GM19328 (cell line): ENCODE measurements around the gene LDAH.

Source experiments
- ATAC-seq: cut with Tn5 transposase; IDR thresholded peaks from one replicate; pipeline ENCODE4 v1.9.1; 2021; ENCODE audit warnings: mild to moderate bottlenecking, moderate library complexity; ENCODE audit not compliant: unreplicated experiment

LDAH gene

GRCh38 chr2:20656561-20656960 is 166.3 kb downstream of the LDAH start:
- no peak for ATAC-seq

- no peak for ATAC-seq
These were observed 168.4 kb downstream of the LDAH start for GRCh38 chr2:20654535-20654813.

GRCh38 chr2:20653695-20654534 is 169.0 kb downstream of the LDAH start:
- ATAC-seq: no peak

- no peak for ATAC-seq
These were observed 170.0 kb downstream of the LDAH start for GRCh38 chr2:20652673-20653575.

GRCh38 chr2:20652141-20652540 is 170.8 kb downstream of the LDAH start:
- ATAC-seq: no peak

- no peak for ATAC-seq
These were observed 171.2 kb downstream of the LDAH start for GRCh38 chr2:20651731-20652099.

- peak; percentile 96 for ATAC-seq
These were observed 171.8 kb downstream of the LDAH start, which contains the start of gene HS1BP3 for GRCh38 chr2:20650877-20651730. Gene HS1BP3, minus strand, starts transcription at chr2:20651098. Its CDS starts 35 bp downstream, at chr2:20651063.

- peak; percentile 2 for ATAC-seq
These were observed 172.5 kb downstream of the LDAH start for GRCh38 chr2:20650393-20650876.

GRCh38 chr2:20649976-20650375 is 172.9 kb downstream of the LDAH start:
- no peak for ATAC-seq

- no peak for ATAC-seq
These were observed 173.3 kb downstream of the LDAH start for GRCh38 chr2:20649576-20649975.

GRCh38 chr2:20648831-20649230 is 174.1 kb downstream of the LDAH start:
- ATAC-seq: no peak

GRCh38 chr2:20648206-20648605 is 174.7 kb downstream of the LDAH start:
- no peak for ATAC-seq

GRCh38 chr2:20647738-20648137 is 175.2 kb downstream of the LDAH start:
- ATAC-seq: no peak

GRCh38 chr2:20647211-20647610 is 175.7 kb downstream of the LDAH start:
- no peak for ATAC-seq

GRCh38 chr2:20646446-20646845 is 176.5 kb downstream of the LDAH start:
- no peak for ATAC-seq

GRCh38 chr2:20645761-20646160 is 177.1 kb downstream of the LDAH start:
- no peak for ATAC-seq

- no peak for ATAC-seq
These were observed 177.6 kb downstream of the LDAH start for GRCh38 chr2:20645301-20645701.

GRCh38 chr2:20643826-20644225 is 179.1 kb downstream of the LDAH start:
- ATAC-seq: no peak

GRCh38 chr2:20643060-20643459 is 179.8 kb downstream of the LDAH start:
- ATAC-seq: no peak

- ATAC-seq: peak; percentile 96
These were observed 180.6 kb downstream of the LDAH start for GRCh38 chr2:20642055-20642971.
